Measurements from ENCODE around the gene GJC2. TPM values are rescaled to one million over a fixed set of nuclear protein-coding genes. Genes with fewer than 3 reads are reported as not detected.

GJC2 gene
- total RNA-seq, 1 experiment from 2014 or later, result 0.31 TPM

DNA sequence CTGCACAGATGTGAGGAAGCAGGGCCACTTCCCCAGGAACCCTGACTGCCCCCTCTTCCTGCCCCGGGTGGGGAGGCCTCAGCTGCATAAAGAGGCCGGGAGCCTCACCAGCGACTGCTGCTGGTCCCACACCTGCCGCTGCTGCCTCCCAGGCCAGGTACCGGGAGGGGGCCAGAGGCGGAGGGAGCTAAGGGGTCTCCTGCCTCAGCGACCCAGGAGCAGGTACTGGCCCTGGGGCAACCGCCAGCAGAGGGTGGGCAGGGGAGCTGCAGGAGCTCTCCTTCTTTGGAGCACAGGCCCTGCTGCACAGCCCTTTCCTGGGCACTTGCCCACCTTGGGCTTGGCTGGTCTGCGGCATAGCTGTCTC, 6.8 kb downstream of the GJC2 start:
- DNase-seq (ENCODE audit: low read depth), result no peak

DNA sequence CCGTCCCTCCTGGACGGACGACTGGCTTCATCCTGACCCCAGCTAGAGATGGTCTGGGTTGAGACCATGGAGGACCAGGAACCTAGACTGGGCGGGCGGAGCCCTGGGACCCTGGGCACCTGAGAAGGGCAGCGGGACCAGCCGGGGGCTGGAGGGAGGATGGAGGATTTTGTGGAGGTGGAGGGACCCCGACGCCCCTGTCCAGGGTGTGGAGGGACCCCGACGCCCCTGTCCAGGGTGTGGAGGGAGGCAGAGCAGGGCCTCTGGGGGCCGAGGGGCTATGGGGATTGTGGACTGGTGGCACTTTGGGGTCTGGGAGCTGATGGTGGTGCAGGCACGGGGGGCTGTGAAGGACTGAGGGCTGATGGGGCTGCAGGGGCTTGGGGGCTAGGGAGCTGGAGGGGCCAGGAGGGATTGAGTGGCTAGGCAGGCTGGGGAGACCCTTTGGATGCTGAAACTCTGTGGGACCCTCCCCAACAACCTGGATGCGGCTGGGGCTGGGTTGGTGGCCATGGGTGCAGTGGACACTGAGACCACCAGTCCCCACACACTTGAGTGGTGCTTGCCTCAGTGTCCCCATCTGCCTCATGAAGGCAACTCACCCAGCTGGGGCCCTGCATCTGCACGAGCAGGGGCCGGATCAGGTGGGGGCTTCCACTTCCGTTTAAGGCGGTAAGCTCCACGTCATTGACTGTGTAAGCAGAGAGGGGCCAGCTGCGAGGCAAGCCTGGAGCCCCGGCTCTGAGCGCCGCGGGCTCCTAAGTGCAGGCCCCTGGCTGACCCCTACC, 7.4 kb downstream of the GJC2 start:
- DNase-seq (ENCODE audit: low read depth), result no peak

DNA sequence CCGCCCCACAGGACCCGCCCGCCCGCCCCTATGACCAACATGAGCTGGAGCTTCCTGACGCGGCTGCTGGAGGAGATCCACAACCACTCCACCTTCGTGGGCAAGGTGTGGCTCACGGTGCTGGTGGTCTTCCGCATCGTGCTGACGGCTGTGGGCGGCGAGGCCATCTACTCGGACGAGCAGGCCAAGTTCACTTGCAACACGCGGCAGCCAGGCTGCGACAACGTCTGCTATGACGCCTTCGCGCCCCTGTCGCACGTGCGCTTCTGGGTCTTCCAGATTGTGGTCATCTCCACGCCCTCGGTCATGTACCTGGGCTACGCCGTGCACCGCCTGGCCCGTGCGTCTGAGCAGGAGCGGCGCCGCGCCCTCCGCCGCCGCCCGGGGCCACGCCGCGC, 8.0 kb downstream of the GJC2 start:
- no peak for DNase-seq (ENCODE audit: low read depth)

DNA sequence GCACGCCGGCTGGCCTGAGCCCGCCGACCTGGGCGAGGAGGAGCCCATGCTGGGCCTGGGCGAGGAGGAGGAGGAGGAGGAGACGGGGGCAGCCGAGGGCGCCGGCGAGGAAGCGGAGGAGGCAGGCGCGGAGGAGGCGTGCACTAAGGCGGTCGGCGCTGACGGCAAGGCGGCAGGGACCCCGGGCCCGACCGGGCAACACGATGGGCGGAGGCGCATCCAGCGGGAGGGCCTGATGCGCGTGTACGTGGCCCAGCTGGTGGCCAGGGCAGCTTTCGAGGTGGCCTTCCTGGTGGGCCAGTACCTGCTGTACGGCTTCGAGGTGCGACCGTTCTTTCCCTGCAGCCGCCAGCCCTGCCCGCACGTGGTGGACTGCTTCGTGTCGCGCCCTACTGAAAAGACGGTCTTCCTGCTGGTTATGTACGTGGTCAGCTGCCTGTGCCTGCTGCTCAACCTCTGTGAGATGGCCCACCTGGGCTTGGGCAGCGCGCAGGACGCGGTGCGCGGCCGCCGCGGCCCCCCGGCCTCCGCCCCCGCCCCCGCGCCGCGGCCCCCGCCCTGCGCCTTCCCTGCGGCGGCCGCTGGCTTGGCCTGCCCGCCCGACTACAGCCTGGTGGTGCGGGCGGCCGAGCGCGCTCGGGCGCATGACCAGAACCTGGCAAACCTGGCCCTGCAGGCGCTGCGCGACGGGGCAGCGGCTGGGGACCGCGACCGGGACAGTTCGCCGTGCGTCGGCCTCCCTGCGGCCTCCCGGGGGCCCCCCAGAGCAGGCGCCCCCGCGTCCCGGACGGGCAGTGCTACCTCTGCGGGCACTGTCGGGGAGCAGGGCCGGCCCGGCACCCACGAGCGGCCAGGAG, 8.6 kb downstream of the GJC2 start:
- no peak for DNase-seq (ENCODE audit: low read depth)

DNA sequence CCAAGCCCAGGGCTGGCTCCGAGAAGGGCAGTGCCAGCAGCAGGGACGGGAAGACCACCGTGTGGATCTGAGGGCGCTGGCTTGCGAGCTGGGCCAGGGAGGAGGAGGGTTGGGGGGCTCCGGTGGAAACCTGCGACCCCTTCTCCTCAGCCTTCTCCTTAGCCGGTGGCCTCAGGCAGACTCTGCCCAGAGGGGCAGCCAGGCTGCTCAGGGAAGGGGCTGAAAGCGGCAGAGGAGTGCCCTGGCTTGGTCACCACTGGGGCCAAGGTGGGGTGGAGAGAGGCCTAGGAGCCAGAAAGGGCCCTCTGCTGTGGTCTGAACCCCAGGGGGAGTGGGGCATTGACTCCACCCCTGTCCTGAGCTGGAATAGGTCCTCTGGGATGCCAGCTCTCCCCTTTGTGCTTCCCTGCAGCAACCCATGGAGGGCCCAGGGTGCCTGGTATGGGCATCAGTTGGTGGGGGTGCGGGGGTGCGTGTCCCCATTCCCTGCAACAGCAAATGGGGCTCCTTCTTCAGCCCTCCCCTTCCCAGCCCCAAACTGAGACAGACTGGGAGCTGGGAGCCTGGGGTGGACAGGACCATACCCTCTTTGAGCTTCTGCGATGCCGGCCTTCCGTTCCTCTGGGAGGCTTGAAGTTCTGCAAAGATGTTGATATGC, 9.4 kb downstream of the GJC2 start:
- DNase-seq (ENCODE audit: low read depth), result no peak

DNA sequence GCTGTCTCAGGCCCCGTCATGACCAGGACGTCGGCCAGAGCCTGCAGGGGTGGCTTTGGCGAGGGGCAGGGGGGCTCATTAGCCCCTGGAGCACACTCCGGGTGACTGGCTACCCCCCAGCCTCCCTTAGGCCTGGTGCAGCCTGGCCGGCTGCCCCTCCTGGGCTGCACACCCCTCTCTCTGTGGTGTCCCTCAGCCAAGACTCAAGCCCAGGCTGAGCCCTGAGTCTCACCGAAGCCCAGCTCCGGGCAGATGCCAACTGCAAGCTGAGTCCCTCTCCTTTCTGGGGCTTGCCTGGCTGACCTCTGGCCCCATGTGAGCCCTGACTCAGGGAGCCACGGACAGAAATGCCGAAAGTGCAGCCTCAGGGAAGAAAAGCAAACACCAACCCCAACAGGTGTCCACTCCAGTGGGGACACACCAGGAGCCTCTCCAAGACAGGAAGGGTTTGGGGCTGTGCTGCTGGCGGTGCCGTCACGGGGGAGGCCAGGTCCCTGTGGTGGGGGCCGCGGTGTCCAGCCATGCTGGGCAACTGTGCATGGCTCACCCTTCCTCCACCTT, 10.6 kb downstream of the GJC2 start:
- DNase-seq (ENCODE audit: low read depth), result no peak

DNA sequence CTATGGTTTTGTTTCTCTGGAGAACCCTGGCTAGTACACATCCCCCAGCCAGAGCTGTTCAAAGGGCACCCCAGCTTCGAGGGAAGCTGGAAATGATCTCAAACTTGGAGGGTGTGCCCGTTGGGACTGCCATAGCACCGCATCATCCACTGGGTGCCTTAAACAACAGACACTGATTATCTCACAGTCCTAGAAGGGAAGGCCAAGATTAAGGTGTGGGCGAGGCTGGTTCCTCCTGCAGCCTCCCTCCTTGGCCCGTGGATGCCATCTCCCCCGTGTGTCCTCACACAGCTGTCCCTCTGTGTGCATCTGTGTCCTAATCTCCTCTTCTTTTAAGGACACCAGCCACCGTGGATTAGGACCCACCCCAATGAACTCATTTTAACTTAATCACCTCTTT, 11.6 kb downstream of the GJC2 start:
- DNase-seq (ENCODE audit: low read depth), result no peak

DNA sequence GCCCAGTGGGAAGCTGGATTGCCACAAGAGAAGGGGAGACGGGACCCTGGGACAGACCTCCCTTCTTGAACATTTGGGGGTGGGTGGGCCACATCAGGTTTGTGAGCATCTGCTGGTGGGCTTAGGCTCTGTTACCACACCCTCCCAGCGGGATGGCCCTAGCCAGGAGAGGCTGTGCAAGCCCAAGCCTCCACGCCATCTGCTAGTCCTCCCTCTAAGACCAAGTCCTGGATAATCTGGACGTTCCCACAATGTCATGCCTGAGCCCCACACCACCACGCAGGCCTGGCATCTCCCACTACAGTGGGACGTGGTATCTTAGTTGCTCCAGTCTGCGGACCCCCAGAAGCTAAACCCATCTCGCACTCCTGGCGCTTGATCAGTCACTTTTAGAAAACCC, 12.1 kb downstream of the GJC2 start:
- no peak for DNase-seq (ENCODE audit: low read depth)

DNA sequence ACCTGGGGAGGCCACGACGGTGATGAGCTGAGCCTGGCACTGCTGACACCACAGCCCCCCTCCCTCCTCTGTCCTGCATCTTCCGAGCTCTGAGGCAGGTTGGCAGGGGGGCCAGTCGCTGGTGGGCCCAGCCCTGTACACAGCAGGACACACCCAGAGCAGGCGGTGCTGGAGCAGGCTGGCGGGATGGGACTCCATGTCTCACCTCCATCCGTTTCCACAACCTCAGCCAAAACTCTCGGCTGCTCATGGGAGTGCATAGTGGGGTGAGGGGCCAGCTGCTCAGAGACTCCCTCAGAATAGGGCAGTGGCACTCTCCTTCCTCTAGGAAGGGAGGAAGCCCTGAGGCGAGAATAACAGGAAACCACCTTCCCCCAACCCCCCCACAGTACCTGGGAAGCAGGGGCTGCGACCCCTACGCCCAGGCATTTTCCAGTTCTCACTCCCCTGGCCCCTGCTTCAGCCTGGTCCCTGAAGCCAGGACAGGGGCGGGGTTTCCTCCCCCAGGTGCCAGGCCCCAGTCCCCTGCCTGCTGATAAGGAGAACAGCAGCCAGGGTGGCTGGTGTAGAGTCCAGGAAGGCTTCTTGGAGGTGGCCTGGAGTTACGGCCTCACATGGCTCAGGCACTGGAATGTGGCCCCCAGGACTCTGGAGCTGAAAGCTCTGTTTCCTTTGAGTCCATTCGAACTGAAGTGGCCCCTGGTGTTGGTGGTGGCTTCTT, 12.7 kb downstream of the GJC2 start:
- no peak for DNase-seq (ENCODE audit: low read depth)

DNA sequence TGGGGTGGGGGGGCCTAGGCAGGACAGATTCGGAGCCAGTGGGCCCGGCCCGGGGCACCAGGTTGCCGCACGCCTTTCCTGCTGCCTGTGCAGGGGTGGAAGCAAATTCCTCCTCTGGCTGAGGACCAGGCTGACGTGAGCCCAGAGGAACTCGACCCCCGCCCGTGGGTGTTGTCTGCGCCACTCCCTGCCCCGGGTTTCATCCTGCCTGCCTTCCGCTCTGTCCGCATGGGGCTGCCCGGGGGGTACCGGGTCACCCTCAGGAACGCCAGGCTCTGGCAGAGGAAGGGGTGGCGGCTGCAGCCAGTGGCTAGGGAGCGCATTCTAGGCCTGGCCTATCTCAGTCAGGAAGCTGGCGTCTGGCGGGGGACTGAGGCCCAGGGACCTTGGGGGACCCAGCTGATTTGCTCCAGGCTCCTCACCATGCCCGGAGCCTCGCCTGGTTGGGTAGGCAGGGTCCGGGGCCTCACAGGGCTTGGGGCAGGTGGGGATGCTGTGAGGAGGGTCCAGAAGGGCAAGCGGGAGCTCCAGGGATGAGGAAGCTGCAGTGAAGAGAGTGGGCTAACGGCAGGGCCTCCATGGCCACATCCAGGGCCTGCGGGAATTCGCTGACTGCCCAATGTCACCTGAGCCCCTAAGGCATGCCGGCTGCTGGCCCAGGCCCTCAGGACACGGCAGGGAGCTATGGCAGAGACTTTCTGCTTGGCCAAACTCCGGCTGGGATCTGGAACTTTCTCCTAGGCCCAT, 13.4 kb downstream of the GJC2 start:
- no peak for DNase-seq (ENCODE audit: low read depth)

DNA sequence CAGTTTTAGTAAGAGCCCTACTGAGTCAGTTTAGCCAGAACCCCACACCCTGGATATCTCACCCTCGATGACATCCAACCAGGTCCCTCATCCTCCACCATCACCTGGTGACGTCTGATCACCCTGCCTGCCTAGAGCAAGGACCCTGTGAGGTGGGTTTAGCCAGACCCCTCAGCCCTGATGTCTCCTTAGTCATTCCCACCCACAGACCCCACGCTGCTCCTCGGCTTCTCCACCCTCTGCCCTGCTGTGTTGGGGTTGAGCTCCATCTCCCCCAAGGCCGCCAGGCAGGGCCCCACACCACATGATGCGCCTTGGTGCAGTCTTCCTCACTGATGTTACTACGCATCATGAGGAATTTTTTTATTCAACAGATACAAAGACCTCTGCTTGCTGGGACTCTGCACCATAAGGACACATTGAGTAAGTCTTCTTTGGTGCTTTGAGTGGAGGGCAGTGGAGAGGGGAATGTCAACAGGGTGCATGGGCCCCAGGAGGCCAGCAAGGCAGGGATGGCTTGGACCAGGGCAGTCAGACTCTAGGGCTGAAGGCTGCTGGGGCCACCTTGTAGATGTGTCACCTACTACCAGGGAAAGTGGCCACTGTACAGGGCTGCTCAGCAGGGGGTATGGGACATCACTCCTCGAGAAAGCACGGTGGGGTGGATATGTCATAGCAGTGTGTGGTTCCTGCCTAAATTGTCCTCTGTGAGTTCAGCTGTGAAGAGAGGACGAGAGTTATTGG, 14.2 kb downstream of the GJC2 start:
- DNase-seq (ENCODE audit: low read depth), result no peak

DNA sequence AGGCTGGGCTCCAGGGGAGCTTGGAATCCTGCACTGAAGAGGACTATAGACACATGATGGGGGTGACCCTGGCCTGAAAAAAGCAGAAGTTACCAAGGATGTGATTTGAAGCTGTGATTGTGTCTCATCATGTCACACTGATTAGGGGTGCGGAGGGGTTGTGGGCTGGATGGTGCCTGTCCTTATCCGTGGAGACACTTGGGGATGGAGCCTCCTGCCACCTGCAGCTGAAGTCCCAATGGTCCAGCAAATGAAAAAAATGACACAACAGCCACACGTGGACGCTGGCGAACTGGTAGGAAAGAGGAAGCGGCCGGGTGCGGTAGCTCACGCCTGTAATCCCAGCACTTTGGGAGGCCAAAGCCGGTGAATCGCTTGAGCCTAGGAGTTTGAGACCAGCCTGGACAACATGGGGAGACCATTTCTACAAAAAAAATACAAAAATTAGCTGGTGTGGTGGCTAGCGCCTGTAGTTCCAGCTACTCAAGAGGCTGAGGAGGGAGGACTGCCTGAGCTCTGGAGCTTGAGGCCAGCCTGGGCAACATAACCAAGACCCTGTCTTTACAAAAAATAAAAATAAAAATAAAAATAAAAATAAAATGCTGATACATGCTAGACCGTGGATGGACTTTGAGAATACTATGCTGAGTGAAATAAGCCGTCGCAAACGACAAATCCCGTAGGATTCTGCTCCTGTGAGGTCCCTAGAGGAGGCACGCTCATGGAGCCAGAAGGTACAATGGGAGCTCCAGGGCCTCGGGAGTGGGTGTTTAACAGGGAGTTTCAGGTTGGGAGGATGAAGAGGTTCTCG, 15.0 kb downstream of the GJC2 start:
- DNase-seq (ENCODE audit: low read depth), result no peak

DNA sequence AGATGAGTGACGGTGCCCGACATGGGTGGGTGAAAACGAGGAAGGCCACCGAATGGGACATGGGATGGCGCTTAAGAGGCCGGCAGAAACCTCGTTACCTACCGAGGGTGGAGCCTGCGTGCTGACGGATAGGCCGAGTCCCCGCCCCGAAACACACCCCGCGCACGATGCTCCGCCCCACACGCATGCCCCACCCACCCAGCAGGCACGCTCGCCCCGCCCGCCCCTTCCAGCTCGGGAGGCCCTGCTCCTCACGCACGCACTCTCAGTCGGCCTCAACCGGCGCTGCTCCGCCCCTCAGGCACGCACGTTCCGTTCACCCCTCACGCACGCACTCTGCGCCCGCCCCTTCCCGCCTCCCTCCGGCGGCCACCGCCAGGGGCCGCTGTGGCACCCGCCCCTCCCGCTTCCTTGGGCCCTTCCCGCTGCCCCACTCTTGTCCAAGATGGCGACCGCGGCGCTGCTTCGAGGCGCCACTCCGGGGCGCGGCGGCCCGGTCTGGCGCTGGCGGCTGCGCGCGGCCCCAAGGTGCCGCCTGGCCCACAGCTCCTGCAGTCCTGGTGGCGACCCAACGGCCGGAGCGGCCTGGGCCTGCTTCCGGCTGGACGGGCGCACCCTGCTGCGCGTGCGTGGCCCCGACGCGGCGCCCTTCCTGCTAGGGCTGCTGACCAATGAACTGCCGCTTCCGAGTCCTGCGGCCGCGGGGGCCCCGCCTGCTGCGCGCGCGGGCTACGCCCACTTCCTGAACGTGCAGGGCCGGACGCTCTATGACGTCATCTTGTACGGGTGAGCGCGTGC, 15.8 kb downstream of the GJC2 start, which contains the start of gene IBA57:
Gene IBA57 (plus strand): TSS at position 433 of the 798 bp plus-strand sequence. CDS start 13 bp downstream, at position 446.
- DNase-seq (ENCODE audit: low read depth), result peak; percentile 97

DNA sequence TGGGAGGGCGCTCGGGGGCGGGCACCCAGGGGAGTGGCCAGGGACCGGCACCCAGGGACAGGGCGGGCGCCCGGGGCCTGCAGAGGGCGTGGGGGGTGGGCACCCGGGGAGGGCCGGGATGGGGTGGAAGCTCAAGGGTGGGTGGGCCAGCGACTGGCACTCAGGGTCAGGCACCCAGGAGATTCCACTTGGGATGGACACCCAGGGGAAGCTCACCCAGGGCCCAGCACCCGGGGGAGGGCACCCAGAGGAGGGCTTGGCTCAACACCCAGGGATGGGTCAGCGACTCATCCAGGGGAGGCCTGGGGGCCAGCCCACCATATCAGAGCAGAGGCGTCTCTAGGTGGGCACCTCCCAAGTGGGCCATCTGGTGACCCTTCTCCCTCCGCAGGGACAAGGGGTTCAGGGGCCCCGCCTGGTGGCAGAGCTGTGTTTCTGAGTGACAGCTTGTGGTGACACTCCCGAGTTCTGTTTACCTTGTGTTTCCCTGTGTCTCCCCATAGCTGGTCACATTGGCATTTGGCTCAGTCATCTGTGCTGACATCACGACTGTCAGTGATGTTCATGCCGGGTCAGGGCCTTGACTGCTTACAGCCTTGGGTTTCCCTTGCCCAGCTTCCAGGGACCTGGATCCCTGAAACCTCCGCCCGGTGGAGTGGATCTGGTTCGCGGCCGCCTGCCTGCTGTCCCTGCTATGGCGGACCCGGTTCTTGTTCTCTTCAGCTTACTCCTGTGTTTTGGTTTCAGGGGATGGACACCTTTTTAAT, 16.6 kb downstream of the GJC2 start:
- peak; percentile 53 for DNase-seq (ENCODE audit: low read depth)

DNA sequence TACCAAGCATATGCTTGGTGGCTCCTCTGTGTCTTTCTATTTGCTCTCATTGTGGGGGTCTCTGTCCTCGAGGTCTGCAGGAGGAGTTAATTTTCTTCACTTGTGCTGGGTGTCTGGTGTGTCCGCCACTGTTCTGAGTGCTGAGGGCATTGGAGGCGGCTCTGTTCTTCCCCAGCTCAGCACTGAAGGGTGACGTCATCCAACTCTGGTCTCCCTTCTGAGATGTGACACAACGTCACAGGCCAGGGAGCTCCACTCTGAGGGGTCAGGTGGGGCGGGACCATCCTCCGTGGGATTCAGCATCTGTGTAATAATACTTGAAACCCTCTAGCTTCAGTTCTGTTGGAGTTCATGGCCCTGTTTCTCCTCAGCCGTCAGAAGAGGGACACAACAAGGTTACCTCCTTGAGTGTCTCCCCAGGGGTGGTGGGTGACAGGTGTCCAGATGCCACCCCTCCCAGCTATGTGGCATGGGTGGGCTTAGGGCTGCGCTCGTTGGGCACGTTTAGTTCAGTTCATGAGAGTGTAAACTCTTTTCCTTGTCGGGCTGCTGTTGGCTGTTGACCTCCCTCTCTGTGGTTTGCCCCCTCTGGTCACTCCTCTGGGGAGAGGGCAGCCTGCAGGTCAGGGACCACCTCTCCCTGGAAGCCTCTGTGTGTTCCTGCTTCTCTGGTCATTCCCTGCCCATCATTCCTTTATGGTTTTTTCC, 19.0 kb downstream of the GJC2 start:
- no peak for DNase-seq (ENCODE audit: low read depth)

DNA sequence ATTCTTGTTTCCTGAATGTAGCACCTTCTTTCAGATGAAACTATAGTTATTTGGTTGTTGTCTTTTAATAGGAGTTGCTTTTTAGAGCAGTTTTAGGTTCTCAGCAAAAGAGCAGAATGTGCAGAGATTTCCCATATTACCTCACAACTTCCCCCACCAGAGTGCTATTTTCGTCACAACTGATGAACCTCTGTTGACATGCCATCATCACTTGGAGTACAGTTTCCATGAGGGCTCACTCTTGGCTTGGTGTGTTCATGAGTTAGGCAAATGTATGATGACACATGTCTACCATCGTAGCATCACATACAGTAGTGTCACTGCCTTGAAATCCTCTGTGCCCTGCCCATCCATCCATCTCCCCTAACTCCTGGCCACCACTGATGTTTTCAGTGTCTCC, 19.6 kb downstream of the GJC2 start:
- no peak for DNase-seq (ENCODE audit: low read depth)

DNA sequence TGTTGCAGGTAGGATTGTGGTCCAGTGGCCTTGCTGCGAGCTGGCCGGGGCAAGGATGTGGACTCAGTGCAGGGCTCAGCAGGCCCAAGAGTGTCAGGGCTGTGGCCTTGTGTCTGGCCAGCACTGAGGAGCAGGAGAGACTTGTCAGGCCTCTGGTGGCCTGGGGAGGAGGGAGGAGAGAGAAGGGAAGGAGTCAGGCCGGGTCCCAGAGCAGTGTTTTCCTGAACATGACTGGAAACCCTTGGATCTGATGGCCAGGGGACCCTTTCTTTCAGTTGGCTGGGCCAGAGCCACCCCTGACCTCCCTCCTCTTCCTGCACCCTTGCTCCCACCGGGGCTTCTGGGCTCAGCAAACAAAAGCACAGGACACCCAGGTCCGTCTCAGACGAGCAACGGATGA, 20.9 kb downstream of the GJC2 start:
- no peak for DNase-seq (ENCODE audit: low read depth)

Data from HT1080 (cell line).